Fibroblast of skin of left quadriceps (primary cell): ENCODE measurements around the gene COL16A1.

Source experiments
- DNase-seq, 2 experiments: peaks; one replicate each; pipeline ENCODE4 v3.0.0-alpha.2; 2013; ENCODE audit warnings: low read depth in 2 of 2

Gene COL16A1

GRCh38 chr1:31625561-31626222 lies 78.1 kb downstream of the COL16A1 start:
- DNase-seq, result peak in 1 of 2 experiments; percentile 3

- DNase-seq, result no peak
Observed at GRCh38 chr1:31624731-31625514, 78.9 kb downstream of the COL16A1 start.

GRCh38 chr1:31624309-31624708 lies 79.5 kb downstream of the COL16A1 start:
- DNase-seq, result no peak

GRCh38 chr1:31623365-31623764 lies 80.5 kb downstream of the COL16A1 start:
- DNase-seq, result no peak

- no peak for DNase-seq
Observed at GRCh38 chr1:31621847-31622730, 81.7 kb downstream of the COL16A1 start.

- no peak for DNase-seq
Observed at GRCh38 chr1:31621498-31621820, 82.4 kb downstream of the COL16A1 start.

- no peak for DNase-seq
Observed at GRCh38 chr1:31620631-31621497, 83.0 kb downstream of the COL16A1 start.

GRCh38 chr1:31618916-31619846 lies 84.6 kb downstream of the COL16A1 start:
- DNase-seq, result no peak

- no peak for DNase-seq
Observed at GRCh38 chr1:31617916-31618746, 85.7 kb downstream of the COL16A1 start.

GRCh38 chr1:31617218-31617915 lies 86.5 kb downstream of the COL16A1 start, which contains the start of gene HCRTR1:
Gene HCRTR1, plus strand, starts transcription at chr1:31617689. Its CDS starts 1,504 bp downstream, at chr1:31619193.
- DNase-seq, result no peak

GRCh38 chr1:31615939-31616338 lies 87.9 kb downstream of the COL16A1 start:
- DNase-seq, result no peak

- DNase-seq, result no peak
Observed at GRCh38 chr1:31615414-31615813, 88.4 kb downstream of the COL16A1 start.

GRCh38 chr1:31614414-31615005 lies 89.3 kb downstream of the COL16A1 start:
- DNase-seq, result no peak

- DNase-seq, result no peak
Observed at GRCh38 chr1:31609514-31610118, 94.2 kb downstream of the COL16A1 start.

GRCh38 chr1:31607360-31607759 lies 96.5 kb downstream of the COL16A1 start:
- DNase-seq, result no peak

GRCh38 chr1:31605908-31606427 lies 97.8 kb downstream of the COL16A1 start:
- no peak for DNase-seq
